T-helper 9 cell (primary cell): ENCODE measurements around the gene RELT.
A peak's percentile ranks its signal among the peaks of the same experiment; 100 is the strongest.

Source experiments
- DNase-seq: peaks from one replicate; pipeline ENCODE4 v3.0.0-alpha.2; 2020
- total RNA-seq, 2 donors: gene quantifications; one replicate each; lab custom pipeline; 2026; lab: John Stamatoyannopoulos, UW

RELT gene
- 41.7 to 299 reads per million in 2 donors for total RNA-seq

GRCh38 chr11:73376160-73376802 lies at the start of gene RELT:
Gene RELT, plus strand, starts transcription at chr11:73376399. Its CDS starts 12,738 bp downstream, at chr11:73389137.
- DNase-seq, result peak; percentile 94

- no peak for DNase-seq
Observed at GRCh38 chr11:73326929-73327811, 49.0 kb upstream of the RELT start.

DNA sequence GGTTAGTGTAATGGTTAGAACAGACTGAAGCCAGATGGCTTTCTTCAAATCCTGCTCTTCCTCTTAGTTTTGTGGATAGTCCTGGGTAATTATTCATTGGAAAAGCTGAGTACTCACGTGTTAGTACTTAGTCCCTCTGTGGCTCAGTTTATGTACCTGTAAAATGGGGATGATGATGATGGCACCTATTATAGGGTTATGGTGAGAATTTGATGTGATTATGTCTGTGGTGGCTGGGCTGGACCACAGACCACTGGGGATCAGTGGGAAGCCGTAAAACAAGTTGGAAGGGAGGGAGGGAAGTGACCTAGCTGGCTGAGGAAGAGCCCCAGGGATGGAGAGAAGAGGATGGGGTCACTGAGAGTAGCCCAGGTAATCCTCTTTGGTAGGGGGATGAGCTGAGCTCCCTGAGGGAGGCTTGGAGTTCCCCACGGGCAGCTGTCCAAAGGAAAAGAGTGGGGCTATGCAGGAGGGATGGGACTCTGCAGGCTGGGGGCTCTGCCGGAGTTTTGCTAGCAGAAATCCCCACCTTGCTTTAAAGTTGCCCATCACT lies 48.3 kb upstream of the RELT start:
- no peak for DNase-seq

- DNase-seq, result no peak
Observed at GRCh38 chr11:73330569-73331093, 45.6 kb upstream of the RELT start.

DNA sequence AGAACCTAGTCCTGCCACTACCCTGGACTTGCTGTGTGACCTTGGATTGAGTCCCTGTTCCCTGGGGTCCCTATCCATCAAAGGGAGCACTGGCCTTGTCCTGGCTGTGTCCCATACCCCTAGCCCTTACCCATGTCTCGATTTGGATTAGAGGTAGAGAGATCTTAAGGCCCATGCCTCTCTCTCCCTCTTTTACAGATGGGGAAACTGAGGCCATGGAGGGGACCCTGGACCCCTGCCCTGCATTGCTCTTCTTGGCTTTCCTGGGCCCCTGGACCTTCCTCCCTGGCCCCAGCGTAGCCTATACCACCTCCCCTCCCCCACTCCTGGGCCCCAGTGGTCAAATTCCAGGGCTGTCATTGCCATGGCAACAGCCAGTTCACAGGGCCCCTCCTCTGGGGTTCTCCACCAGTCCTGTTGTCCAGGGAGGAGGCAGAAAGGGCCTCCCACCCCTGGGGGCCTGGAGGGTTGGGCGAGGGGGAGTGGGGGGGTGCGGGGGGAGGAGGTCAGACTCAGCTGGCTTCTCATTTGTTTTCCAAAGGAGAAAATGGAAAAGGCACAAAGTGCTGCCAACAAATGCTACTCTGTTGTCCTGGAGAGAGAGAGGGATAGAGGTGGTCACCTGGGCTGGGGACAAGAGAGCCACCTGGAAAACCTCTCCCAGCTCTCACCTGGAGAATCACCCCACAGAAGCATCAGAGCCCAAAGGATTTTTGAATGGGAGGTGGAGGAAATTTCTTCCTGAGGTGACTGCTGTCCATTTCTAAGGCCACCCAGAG lies 44.9 kb upstream of the RELT start:
- DNase-seq, result no peak

- no peak for DNase-seq
Observed at GRCh38 chr11:73333173-73333572, 43.0 kb upstream of the RELT start.

DNA sequence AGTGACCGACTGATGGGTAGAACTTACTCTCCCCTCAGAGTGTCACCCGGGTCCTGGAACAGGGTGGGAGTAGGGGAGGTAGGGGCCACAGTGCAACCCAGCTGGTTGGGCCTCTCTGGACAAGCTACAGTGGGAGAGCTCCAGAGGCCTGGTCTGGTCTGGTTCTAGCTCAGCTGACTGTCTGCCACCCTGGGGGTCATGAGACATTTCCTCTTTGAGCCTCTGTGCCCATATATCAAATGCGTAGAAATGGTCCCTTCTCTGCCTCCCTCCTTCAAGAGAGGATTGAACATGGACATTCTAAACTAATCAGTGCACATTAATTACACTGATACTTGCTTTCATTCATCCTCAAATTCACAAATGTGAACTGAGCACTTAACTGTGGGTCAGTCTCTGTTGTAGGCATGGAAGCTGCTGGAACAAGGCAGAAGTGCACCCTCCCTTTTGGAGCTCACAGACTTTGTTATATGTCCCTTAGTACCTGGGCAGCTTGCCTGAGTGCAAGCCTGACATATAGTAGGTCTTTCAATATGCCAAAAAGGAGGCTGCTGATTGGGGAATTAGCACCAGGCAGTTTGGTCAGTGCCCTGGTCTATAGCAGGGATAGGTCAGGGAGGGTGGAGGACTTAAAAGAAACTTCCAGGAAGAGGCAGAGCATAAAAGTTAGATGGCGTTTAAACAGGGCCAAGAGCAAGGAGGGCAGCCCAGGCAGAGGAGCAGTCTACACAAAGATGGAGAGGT lies 42.4 kb upstream of the RELT start:
- no peak for DNase-seq

DNA sequence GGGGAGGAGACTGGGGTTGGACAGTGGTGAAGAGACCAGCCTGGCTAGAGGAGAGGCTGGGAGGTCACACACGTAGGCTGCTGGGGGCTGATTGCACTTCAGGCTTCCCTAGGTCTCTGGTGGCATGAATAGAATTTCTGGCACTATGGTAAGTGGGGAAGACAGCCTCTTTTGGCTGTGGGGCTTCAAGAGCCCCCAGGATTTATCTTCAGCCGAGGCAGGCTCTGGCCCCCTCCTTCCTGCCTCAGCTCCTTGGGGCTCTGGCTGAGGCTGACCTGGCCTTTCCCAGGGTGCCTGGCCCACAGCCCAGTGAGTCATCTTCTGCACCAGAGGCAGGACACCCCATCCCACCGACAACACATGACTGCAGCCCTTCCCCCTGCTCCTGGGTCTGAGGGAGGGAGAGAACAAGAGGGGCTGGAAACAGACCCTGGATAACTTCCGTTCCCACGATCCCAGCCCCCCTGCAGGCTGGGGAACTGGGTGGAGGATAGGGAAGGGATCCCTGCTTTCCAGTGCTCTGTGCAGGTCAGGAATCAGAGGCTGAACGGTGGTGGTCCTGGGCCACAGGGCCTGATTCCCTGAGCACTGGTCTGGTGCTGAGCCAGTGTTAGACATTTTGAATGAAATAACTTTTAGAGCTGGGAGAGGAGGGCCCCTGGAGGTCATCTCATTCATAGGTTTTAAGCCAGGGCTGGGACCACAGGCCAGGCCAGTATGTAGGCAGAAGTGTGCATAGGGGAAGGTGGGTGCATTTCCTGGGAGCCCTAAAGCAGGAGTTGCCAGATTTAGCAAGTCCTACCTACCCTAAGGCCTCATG lies 41.6 kb upstream of the RELT start:
- no peak for DNase-seq

- DNase-seq, result peak; percentile 82
Observed at GRCh38 chr11:73335204-73335923, 40.8 kb upstream of the RELT start.

GRCh38 chr11:73337846-73338245 lies 38.4 kb upstream of the RELT start:
- DNase-seq, result no peak

GRCh38 chr11:73338279-73338678 lies 37.9 kb upstream of the RELT start:
- DNase-seq, result no peak

- DNase-seq, result no peak
Observed at GRCh38 chr11:73340164-73340563, 36.0 kb upstream of the RELT start.

GRCh38 chr11:73342633-73343032 lies 33.6 kb upstream of the RELT start:
- DNase-seq, result no peak

DNA sequence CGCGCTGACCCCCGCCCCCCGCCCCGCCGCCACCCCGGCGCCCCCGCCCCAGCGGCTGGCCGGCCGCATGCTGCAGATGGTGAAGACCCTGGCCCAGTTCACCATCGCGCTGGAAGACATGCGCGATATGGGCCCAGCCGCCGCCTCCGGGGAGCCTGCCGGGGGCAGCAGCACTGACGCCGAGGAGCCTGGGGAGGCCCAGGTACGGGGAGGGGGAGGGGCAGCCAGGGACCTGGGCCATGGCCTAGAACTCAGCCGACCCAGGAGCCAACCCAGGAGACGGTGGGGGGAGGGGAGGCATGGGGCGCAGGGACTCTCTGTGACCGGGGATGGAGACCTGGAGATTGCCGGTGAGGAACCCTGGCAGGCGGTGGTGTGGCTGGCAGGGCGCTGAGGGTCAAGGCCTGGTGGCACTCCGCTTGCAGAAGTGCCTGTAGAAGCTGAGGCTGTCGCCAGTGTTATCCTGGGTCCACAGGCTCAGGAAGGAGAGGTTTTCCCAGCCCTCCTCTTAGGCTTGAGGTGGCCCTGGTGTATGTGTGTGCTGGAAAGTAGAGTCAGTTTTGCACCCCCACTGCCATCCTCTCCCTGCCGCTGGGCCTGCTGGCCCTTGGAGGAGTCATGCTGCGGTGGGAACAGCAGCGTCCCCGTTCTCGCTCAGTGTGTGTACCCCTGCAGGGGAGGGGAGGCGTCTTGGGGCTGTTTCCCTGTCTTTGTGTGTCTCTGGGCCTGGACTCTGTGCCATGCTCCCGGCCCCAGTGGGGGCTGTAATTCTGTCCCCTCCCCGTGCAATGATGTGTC lies 32.9 kb upstream of the RELT start:
- no peak for DNase-seq

DNA sequence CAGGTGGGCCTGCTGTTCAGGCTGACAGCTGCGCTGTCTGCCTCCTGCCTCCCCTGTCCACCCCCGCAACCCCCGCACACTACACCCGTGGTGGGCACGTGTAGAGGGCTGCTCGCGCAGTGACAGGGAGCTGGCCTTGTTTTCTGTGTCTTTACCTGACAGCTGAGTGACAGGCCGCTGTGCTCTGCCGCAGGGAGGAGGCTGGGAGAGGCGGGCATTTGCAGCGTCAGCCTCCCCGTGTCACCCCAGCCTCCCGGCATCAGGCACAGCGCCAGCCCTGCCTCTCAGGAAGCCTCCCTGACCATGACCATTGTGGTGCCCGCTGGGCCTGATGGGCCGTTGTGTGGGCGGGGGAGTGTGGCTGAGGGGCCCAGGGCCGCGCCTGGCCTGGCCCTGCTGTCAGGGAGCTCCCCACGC lies 32.0 kb upstream of the RELT start:
- no peak for DNase-seq

- DNase-seq, result no peak
Observed at GRCh38 chr11:73345481-73346160, 30.6 kb upstream of the RELT start.

DNA sequence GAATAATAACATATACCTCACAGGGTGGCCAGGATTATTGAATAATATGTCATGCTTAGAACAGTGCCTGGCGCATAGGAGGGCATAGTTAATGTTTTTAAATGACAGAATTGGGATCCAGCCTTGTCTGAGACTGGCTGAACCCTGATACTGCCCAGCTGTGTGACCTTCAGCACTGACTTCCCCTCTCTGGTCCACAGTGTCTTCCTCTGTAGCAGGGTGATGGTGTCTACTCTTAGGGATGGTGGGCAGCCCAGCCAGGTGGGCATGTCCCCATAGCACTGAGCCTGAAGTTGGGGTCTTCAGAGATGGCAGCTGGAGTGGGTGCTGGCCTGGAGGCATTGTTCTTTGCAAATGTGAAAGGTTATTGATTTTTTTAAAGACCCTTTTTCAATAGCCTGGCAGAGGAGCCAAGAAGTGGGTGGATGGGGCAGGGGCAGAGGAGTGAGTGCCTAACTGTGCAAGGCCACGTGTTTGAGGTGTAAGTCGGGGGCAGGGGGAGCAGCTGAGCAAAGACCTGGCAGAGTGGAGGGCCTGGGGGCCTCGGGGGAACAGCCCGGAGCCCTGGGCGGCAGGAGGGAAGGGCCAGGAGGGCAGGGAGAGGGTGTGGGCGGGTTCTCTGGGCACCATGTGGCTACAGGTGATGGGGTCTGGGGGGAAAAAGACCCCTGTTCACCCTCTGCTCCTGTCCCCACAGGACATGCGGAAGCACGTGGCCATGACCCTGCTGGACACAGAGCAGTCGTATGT lies 29.8 kb upstream of the RELT start:
- DNase-seq, result no peak

DNA sequence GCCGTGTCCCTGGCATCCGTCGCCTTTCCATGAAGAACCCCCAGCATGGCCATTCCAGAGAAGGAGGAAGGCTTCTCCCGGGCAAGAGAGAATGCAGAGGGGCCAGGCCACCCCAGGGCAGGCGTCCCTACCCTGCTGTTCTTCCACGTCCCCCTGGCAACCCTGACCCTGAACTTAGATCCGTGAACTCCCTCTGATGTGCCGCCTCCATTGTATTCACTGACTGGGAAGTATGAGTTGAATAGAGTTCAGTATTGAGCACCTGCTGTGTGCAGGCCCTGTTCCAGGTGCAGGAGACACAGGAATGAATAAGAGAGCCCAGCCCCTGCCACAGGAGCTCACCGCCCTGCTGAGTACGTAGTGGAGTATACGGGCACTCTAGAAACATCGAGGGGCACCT lies 29.1 kb upstream of the RELT start:
- DNase-seq, result no peak
